NB4 (cell line): ENCODE data around the gene COL23A1.

Experiments used
- CTCF ChIP-seq: IDR thresholded peaks from one replicate; pipeline ENCODE4 v1.5.1; 2012; ENCODE audit warnings: low read depth, low read length
- MAX ChIP-seq: IDR thresholded peaks from 2 replicates; pipeline ENCODE4 v1.6.1; 2011; ENCODE audit warnings: low read depth, low read length
- MYC ChIP-seq: IDR thresholded peaks from 2 replicates; pipeline ENCODE4 v1.6.1; 2011; ENCODE audit warnings: low read depth, low read length
- POLR2A ChIP-seq: IDR thresholded peaks from 2 replicates; pipeline ENCODE4 v1.6.1; 2011; ENCODE audit warnings: mild to moderate bottlenecking; ENCODE audit not compliant: insufficient read length; ENCODE audit errors: extremely low read depth

DNA sequence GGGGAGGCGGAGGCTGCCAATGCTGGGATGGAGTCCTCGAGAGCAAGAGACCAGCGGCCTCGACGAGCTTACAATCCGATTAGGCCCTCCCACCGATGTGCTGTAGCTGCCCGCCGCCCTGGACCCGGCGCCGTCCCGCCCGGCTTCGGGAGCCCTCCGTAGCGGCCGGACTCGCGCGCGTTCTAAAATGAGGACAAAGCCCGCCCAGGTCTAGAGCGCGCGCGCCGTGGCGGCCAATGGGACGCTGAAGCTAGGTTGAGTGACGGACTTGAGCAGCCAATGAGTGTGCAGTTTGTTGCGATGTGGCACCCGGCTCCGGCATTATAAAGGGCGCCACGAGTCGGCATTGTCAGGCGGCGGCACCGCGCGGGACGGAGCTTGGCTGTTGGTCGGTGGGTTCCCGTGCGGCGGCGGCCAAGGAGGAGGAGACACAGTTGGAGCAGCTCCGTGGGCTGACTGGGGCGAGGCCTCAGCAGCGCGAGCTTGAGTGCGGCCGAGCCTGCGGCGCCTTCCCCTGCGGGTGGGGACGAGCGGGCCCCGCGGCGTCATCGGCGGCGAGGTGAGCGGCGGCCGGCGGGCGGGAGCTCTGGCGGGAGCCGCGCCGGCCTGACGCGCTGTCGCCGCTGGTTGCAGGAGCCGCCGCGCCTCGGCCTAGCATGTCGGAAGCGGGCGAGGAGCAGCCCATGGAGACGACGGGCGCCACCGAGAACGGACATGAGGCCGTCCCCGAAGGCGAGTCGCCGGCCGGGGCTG is 385.8 kb downstream of the COL23A1 start, which contains the start of gene HNRNPAB:
- no peak for TF ChIP-seq CTCF
- TF ChIP-seq MAX: peak; percentile 93
- TF ChIP-seq POLR2A: peak; percentile 98
- peak; percentile 97 for TF ChIP-seq MYC
